ENCODE results near the gene ADGRV1.

DNA sequence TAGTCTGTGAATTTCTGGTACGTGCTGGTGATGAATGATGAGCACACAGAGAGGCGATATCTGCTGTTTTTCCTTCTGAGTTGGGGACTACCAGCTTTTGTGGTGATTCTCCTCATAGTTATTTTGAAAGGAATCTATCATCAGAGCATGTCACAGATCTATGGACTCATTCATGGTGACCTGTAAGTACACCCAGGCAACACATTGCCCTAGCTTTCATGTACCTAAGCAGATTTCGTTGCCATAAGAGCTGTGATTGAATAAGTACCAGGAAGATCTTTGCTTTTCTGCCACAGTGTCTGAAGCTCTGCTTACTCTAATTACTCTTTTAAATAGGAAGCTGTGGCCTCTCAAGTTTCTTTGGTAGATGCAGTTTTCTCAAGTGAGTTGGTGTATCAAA, 426.7 kb downstream of the ADGRV1 start:
- TF ChIP-seq, protein P1, sequence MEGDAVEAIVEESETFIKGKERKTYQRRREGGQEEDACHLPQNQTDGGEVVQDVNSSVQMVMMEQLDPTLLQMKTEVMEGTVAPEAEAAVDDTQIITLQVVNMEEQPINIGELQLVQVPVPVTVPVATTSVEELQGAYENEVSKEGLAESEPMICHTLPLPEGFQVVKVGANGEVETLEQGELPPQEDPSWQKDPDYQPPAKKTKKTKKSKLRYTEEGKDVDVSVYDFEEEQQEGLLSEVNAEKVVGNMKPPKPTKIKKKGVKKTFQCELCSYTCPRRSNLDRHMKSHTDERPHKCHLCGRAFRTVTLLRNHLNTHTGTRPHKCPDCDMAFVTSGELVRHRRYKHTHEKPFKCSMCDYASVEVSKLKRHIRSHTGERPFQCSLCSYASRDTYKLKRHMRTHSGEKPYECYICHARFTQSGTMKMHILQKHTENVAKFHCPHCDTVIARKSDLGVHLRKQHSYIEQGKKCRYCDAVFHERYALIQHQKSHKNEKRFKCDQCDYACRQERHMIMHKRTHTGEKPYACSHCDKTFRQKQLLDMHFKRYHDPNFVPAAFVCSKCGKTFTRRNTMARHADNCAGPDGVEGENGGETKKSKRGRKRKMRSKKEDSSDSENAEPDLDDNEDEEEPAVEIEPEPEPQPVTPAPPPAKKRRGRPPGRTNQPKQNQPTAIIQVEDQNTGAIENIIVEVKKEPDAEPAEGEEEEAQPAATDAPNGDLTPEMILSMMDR (IDR thresholded peaks at IDR 0.05; ENCODE audit: low read depth, low read length, poor library complexity, severe bottlenecking), result no peak
- TF ChIP-seq EZH2phosphoT487 (IDR thresholded peaks at IDR 0.05; ENCODE audit: borderline replicate concordance, low read length), result no peak

Measured in DOHH2 (cell line).